GF-D8 (cell line): ENCODE measurements around the gene HIPK1.
"Not testable (repeated sequence)": the region's sequence is repeated elsewhere in the genome, so short reads cannot be mapped to it uniquely, and the experiment has no call there.

Experiments
- DNase-seq: peaks from one replicate; lab custom pipeline; 2025; lab: John Stamatoyannopoulos, UW

Gene HIPK1

DNA sequence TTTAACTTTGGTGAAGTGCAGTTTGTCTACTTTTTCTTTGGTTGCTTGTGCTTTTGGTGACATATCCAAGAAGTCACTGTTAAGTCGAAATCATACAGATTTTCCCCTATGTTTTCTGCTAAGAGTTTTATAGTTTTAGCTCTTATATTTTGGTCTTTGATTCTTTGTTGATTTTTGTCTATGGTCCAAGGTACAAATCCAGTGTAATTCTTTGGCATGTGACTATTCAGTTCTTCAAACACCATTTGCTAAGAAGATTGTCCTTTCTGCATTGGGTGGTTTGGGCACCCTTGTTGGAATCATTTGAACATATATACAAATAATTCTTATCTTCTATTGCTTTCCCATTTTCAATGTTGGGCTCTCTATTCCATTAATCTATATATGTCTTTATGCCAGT lies 16.2 kb downstream of the HIPK1 start:
- DNase-seq: no peak

DNA sequence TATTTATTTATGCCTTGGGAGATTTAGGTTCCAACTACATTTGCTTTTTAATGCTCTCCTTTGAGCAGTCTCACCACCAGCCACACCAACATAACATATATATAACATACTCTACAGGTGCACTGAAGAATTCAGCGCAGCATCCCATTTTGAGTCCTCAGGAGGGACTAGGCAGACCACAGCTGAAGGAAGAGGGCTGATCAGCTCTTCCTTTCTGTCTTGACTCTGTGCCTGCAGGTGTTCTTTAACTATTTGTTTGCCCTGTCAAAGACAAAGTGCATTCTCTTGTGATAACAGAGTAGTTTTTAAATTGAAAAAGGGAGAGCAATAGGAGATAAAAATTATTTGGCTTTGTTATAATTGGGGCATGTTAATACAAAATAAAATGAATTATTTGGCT lies 17.0 kb downstream of the HIPK1 start:
- DNase-seq: no peak

DNA sequence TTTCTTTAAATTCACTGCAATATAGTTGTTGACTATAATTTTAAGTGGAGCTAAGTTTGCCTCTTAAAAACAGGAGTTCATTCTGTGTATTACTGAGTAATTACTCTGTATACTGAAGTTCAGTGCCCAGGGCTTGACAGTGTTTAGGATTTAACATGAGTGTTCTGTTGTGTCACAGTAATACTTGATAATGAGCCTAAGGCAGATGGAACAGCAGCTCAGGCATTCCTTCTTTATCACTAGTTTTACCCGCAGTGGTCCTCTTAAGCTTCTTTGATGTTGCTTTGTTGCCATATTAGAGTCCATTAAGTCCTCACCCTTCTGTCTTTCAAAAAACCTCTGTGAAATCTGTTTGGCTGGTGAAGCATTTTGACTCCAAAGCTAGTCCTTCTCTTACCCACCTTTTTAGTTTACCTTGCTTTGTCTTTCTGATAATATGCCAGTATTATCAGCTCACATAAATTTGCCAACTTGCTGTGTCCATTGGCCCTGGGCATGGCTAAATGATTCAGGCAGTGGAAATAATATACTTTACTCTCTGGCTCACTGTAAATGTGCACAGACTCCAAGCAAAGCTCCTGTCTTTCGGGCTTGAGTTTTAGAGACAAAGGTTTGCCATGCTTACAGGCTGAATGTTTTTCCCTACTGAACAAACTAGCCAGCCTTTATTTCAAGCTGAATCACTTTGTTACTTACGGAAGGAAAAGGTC lies 17.7 kb downstream of the HIPK1 start:
- DNase-seq: no peak

DNA sequence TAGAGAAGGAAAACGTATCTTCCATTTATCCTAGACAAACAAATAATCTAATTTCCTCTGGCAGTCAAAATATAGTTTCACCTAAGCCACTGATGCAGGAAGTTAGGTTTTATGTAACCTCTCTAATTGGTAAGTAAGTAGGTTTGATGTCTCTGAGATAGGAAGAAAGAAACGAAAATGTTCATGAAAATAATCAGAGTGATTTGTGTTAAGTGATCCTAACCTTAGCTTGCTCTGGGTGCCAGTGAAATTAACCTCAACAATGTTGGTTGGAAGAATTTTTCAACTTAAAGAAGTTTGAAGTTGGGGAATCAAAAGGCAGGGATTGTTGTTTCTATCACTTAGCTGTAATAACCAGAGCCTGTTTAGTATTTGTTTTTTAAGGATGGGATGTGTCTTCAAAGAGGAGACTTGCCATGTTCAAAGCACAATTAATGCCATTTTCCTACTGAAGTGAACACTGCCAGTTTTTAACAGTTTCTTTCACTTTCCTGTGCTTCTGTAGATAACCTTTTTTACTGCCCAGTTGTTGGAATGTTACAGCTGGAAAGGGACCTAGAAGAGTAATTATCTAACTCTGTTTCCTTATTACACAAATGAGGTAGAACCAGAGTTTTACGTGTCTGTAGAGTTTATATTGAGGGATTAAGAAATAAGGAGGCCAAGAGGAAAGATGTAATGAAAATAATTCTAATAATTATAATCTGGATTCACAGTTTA lies 18.4 kb downstream of the HIPK1 start:
- no peak for DNase-seq

DNA sequence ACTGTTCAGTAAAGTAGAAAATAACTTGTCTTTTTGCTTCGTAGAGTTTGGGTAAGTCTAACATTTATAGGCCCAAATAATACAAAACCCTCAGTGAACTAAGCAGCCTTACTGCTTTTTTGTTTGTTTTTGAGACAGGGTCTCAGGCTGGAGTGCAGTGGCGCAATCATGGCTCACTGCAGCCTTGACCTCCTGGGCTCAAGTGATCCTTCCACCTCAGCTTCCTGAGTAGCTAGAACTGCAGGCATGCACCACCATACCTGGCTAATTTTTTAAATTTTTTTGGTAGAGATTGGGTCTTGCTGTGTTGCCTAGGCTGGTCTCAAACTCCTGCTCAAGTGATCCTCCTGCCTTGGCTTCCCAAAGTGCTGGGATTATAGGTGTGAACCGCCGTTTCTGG lies 19.0 kb downstream of the HIPK1 start:
- not testable (repeated sequence) for DNase-seq

DNA sequence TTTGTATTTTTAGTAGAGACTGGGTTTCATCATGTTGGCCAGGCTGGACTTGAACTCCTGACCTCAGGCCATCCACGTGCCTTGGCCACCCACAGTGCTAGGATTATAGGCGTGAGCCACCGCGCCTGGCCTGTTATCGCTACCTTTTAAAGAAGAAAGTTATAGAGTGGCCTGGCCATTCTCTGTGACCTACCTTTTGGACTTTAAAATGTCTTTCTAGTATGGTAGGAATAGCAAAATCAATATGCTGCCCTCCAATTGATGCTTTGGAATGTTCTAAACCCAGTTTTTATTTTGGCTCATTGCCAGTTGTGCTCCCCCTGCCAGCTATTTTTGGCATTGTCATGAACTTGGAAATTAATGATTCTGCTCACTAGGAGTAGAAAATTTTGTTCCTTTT lies 19.9 kb downstream of the HIPK1 start:
- no peak for DNase-seq

DNA sequence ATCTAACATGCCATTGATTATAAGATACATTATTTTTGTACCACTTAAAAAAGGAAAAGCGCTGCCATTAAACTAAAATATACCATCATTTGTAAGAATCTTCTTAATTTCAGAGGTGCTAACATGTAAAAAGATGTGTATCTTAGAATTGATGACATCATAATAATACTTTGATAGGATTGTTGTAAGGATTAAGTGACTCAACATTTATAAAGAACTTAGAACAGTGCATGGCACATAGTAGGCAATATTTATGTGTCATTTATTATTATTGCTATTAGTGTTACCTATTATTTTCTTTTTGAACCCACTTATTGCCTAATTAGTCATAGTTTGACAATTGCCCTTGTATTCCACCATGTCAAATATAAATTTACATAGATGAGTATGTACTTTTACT lies 21.8 kb downstream of the HIPK1 start:
- no peak for DNase-seq

DNA sequence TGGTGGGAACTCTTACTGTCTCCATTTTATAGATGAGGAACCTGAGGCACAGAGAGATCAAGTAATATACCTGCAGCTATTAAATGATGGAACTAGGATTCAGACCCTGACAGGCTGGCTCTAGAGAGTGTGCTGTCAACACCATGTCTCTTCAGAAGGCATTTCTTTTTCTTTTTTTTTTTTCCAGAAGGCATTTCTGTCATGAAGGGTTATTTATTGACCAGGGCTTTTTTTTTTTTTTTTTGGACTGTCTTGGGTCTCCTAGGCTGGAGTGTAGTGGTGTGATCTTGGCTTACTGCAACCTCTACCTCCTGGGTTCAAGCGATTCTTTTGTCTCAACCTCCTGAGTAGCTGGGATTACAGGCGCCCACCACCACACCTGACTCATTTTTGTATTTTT lies 22.6 kb downstream of the HIPK1 start:
- DNase-seq: no peak

DNA sequence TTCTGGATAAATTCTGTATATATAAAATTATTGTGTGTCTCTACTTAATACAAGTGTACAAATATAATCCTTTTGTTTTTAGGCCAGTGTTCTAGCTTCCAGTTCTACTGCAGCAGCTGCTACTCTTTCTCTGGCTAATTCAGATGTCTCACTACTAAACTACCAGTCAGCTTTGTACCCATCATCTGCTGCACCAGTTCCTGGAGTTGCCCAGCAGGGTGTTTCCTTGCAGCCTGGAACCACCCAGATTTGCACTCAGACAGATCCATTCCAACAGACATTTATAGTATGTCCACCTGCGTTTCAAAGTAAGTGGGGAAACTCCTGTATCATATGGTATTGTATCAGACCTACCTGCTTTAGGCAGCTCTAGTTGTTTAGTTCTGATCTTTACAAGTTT lies 28.9 kb downstream of the HIPK1 start:
- no peak for DNase-seq

DNA sequence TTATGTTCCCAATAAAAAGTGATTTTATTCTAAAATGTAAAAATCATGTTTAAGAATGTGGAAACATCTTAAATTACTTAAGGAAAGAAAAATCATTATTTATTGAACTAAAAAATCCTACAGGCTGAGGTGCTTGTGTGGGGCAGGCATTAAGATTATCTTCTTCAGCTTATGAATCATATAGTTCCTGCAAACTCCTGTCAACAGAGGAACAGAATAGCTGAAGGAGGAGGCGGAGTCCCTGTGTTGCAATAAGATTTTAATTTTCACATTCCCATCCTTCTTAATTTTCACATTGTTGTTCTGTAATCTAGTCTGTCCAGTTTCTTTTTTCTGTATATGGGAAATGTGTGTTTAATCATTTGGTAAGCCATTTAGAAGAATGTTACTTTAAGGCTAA lies 29.6 kb downstream of the HIPK1 start:
- DNase-seq: no peak

DNA sequence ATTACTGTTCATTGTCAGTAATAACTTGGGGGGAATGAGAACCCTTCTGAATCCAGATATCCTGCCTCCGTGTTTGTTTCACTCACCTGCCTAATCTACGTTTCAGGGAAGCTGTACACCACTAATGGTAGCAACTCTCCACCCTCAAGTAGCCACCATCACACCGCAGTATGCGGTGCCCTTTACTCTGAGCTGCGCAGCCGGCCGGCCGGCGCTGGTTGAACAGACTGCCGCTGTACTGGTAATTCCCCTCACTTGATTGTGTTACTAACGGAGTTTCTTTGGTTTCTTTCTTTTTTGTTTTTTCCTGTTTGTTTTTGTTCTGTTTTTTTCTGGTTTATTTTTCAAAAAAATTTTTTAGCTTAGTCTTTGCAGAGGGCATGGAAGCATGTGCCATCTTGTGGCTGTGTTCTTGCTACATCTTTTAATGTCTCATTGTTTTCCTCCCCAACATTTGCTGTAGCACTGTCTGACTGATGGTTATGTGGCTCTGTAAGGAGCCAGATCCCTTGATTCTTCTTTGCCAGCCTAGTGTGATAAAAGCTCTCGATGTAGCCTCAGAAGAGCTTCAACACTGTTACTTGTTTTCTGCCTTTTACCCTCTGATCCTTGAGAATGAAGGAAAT lies 34.3 kb downstream of the HIPK1 start:
- DNase-seq: no peak

DNA sequence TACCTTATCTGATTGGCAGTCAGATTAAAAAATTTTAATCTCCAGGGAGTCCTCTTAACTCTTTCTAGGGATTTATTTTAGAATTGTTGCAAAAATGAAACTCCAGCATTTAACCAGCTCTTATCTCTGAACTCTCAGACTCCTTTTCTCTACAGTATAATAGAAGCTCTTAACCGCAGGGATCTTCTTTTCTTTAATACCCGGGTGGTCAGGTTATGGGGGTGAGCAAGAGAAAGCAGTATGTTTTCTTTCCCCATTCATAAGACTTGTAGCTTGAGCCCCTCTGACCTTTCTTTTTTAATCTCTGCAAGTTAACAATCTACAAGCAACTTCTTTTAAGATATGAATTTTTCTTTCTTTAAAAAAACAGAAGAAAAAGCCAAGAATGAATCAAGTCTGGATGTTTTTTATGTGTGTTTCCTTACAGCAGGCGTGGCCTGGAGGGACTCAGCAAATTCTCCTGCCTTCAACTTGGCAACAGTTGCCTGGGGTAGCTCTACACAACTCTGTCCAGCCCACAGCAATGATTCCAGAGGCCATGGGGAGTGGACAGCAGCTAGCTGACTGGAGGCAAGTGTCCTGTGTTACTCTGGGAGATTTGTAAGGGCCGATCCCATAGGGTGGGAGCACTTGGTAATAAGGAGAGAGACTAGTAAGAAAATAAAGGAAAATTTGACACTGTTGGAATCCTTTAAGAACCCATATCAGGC lies 36.7 kb downstream of the HIPK1 start:
- DNase-seq: no peak

DNA sequence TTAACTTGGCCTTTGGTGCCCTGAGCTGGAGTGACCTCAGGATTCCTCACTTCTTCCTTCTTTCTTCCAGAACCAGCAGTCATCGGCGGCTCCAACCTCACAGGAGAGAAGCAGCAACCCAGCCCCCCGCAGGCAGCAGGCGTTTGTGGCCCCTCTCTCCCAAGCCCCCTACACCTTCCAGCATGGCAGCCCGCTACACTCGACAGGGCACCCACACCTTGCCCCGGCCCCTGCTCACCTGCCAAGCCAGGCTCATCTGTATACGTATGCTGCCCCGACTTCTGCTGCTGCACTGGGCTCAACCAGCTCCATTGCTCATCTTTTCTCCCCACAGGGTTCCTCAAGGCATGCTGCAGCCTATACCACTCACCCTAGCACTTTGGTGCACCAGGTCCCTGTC lies 43.8 kb downstream of the HIPK1 start:
- no peak for DNase-seq

DNA sequence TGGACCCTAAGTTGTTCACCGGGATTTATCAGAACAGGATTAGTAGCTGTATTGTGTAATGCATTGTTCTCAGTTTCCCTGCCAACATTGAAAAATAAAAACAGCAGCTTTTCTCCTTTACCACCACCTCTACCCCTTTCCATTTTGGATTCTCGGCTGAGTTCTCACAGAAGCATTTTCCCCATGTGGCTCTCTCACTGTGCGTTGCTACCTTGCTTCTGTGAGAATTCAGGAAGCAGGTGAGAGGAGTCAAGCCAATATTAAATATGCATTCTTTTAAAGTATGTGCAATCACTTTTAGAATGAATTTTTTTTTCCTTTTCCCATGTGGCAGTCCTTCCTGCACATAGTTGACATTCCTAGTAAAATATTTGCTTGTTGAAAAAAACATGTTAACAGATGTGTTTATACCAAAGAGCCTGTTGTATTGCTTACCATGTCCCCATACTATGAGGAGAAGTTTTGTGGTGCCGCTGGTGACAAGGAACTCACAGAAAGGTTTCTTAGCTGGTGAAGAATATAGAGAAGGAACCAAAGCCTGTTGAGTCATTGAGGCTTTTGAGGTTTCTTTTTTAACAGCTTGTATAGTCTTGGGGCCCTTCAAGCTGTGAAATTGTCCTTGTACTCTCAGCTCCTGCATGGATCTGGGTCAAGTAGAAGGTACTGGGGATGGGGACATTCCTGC lies 46.2 kb downstream of the HIPK1 start:
- DNase-seq: peak; percentile 81

DNA sequence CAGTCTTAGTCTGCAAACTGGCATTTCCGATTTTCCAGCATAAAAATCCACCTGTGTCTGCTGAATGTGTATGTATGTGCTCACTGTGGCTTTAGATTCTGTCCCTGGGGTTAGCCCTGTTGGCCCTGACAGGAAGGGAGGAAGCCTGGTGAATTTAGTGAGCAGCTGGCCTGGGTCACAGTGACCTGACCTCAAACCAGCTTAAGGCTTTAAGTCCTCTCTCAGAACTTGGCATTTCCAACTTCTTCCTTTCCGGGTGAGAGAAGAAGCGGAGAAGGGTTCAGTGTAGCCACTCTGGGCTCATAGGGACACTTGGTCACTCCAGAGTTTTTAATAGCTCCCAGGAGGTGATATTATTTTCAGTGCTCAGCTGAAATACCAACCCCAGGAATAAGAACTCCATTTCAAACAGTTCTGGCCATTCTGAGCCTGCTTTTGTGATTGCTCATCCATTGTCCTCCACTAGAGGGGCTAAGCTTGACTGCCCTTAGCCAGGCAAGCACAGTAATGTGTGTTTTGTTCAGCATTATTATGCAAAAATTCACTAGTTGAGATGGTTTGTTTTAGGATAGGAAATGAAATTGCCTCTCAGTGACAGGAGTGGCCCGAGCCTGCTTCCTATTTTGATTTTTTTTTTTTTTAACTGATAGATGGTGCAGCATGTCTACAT lies 47.6 kb downstream of the HIPK1 start:
- DNase-seq: peak; percentile 63

DNA sequence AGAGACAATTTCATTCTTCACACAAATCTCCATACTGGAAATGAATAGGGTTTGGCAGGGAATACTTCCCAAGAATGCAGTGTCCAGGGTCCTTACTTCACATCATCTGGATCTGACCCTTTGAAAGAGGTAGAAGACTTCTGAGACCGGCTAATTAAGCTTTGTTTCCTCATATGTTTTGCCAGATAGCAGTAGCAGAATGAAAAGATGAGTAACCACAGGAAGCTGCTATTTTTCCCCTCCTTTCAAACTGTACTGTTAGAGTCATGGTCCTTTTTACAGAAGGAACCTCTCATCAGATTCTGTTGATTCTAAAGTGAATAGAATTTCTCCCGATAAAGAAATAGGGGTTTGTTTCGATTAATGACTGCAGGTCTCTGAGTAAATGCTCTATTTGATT lies 48.8 kb downstream of the HIPK1 start:
- DNase-seq: no peak

DNA sequence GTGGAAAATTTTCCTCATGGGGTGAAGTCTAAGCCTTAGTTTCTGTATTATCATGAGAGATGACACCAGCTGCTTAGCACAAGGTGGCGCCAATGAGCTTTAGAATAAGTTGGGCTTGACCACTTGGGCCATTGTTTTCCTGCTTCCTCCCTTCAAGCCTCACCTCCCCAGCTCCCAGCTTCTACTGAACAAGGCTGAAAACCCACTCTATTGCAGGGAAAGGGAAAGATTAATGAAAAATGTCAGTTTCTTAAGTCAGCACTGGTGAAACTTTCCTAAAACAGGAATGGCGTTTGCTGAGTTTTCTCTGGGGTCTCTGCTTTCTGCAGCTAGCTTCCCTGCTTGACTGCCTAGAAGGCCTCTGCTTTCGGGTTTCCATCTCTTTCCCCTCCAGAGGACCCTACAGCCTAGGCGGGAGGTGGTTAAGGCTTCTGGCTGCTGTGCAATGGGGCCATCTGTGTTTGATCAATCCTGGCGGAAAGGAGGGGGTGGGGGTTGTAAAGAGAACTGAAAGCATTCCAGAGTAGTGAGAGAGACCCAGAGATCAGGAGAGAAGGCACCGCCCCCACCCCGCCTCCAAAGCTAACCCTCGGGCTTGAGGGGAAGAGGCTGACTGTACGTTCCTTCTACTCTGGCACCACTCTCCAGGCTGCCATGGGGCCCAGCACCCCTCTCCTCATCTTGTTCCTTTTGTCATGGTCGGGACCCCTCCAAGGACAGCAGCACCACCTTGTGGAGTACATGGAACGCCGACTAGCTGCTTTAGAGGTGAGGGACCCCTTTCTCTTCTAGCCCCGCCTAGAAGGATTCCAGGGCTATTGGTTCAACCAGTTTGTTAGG lies 50.0 kb downstream of the HIPK1 start, which contains the start of gene OLFML3:
Gene OLFML3, plus strand, starts transcription at position 612 of the 840 bp plus-strand sequence. Its CDS starts 43 bp downstream, at position 655.
- peak; percentile 21 for DNase-seq

DNA sequence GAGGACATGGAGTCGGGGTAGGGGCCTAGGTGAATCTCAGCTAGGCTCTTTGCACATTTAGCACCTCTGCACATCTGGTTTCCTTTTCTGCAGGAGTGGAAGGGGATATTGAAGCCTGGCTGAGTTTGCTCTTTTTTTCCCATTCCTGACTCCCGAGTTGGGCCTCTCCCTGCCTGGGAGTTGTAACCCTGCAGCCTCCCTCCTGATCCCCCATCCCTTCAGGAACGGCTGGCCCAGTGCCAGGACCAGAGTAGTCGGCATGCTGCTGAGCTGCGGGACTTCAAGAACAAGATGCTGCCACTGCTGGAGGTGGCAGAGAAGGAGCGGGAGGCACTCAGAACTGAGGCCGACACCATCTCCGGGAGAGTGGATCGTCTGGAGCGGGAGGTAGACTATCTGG lies 51.0 kb downstream of the HIPK1 start:
- no peak for DNase-seq

DNA sequence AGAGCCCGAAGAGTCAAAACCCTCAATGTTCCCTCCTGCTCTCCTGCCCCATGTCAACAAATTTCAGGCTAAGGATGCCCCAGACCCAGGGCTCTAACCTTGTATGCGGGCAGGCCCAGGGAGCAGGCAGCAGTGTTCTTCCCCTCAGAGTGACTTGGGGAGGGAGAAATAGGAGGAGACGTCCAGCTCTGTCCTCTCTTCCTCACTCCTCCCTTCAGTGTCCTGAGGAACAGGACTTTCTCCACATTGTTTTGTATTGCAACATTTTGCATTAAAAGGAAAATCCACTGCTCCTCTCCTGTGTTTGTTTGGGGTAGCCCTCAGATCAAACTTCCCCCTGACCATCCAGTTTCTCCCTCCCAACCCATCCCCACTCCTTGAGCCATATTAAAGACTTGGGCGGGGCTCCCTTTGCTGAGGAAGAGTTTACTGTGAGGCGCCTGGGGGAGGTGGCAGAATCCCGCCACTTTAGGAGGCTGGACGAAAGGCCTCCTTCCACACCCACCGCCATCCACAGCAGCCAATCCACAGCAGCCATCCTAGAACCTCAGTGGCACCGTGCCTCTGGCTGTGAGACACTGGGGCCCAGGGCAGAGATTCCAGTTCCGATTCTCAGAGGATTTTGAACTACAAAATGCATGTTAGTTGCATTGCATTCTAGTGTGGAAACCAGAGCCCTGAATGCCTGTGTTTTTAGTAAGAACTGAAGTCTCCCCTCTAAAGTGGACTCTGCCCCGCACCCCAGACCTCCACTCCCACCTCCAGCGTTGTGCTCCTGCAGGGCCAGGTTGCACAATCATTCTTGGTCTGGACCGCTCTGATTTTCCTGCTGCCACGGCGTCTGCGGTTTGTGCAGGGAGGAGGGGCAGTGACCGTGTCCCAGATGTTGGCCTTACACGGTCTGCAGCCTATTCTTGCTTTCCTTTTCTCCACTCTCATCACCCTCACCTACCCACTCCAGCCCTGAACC lies 53.1 kb downstream of the HIPK1 start:
- DNase-seq: peak; percentile 28
